Neural progenitor cell (in vitro differentiated cells): ENCODE measurements around the gene DPAGT1.

ENCODE experiments used
- EZH2 ChIP-seq: fragments of 200-600 bp; sonication (generic); IDR thresholded peaks from 2 replicates; pipeline ENCODE4 v1.6.1; 2017; ENCODE audit warnings: antibody characterized with exemption, mild to moderate bottlenecking, moderate library complexity
- TF ChIP-seq, protein P1 (sequence below): fragments of 200-600 bp; sonication (generic); IDR thresholded peaks from 2 replicates; pipeline ENCODE4 v1.5.1; 2017; ENCODE audit warnings: antibody characterized with exemption, mild to moderate bottlenecking

DNA sequence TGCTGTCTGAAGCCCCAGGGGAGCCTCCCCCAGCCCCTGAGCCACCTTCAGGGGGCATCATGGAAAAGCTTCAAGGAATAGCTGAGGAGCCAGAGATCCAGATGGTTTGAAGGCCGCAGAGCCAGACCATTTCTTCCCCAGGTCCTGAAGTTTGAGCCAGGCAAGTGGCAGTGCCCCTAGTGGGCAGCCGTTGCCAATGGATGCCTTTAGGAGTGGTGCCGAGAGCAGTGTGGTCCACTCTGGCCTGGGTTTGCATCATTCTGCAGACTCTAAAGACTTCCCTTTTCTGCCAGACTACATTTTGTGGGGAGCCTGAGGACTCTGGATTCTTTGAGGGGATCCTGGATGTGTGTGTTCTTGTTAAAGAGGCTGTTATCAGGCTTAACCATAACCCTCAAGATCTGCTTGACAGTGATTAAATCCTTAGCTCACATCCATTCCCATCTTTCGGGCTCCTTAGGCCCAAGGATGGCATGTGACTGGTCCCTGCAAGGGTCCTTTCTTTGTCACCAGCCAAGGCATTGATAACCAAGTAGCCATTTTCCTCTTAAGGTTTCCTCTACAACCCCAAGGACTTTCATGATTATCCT lies 32.8 kb upstream of the DPAGT1 start:
- TF ChIP-seq, protein P1, sequence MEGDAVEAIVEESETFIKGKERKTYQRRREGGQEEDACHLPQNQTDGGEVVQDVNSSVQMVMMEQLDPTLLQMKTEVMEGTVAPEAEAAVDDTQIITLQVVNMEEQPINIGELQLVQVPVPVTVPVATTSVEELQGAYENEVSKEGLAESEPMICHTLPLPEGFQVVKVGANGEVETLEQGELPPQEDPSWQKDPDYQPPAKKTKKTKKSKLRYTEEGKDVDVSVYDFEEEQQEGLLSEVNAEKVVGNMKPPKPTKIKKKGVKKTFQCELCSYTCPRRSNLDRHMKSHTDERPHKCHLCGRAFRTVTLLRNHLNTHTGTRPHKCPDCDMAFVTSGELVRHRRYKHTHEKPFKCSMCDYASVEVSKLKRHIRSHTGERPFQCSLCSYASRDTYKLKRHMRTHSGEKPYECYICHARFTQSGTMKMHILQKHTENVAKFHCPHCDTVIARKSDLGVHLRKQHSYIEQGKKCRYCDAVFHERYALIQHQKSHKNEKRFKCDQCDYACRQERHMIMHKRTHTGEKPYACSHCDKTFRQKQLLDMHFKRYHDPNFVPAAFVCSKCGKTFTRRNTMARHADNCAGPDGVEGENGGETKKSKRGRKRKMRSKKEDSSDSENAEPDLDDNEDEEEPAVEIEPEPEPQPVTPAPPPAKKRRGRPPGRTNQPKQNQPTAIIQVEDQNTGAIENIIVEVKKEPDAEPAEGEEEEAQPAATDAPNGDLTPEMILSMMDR = peak; percentile 49
- TF ChIP-seq EZH2 = no peak
